Measurements from ENCODE around the gene WFDC12.
A peak's percentile ranks its signal among the peaks of the same experiment; 100 is the strongest.

Gene WFDC12

GRCh38 chr20:45114465-45115385, 9.5 kb downstream of the WFDC12 start, which contains the start of gene WFDC5:
Gene WFDC5 (minus strand): TSS chr20:45115174. CDS start chr20:45115083, 91 bp downstream.
- DNase-seq, result no peak

- DNase-seq, result no peak
Observed at GRCh38 chr20:45113865-45114264, 10.4 kb downstream of the WFDC12 start.

GRCh38 chr20:45112754-45113153, 11.5 kb downstream of the WFDC12 start:
- DNase-seq, result no peak

GRCh38 chr20:45111799-45112471, 12.3 kb downstream of the WFDC12 start:
- DNase-seq, result no peak

- no peak for DNase-seq
Observed at GRCh38 chr20:45111285-45111684, 13.0 kb downstream of the WFDC12 start.

- no peak for DNase-seq
Observed at GRCh38 chr20:45110301-45110700, 14.0 kb downstream of the WFDC12 start.

- no peak for DNase-seq
Observed at GRCh38 chr20:45109634-45110033, 14.6 kb downstream of the WFDC12 start.

- DNase-seq, result no peak
Observed at GRCh38 chr20:45105317-45105716, 18.9 kb downstream of the WFDC12 start.

GRCh38 chr20:45104786-45105185, 19.5 kb downstream of the WFDC12 start:
- DNase-seq, result peak; percentile 78

GRCh38 chr20:45103072-45103471, 21.2 kb downstream of the WFDC12 start:
- no peak for DNase-seq

GRCh38 chr20:45101333-45101850, 22.9 kb downstream of the WFDC12 start:
- no peak for DNase-seq

- peak; percentile 16 for DNase-seq
Observed at GRCh38 chr20:45100563-45101245, 23.6 kb downstream of the WFDC12 start, which contains the start of gene KCNS1. Gene KCNS1 (minus strand): TSS chr20:45101127. CDS start chr20:45099236, 1,891 bp downstream.

GRCh38 chr20:45098103-45098773, 26.0 kb downstream of the WFDC12 start:
- DNase-seq, result no peak

GRCh38 chr20:45097485-45098102, 26.7 kb downstream of the WFDC12 start:
- no peak for DNase-seq

- DNase-seq, result no peak
Observed at GRCh38 chr20:45096781-45097180, 27.5 kb downstream of the WFDC12 start.

- DNase-seq, result peak; percentile 25
Observed at GRCh38 chr20:45095805-45096238, 28.4 kb downstream of the WFDC12 start.

GRCh38 chr20:45094864-45095574, 29.2 kb downstream of the WFDC12 start:
- no peak for DNase-seq

GRCh38 chr20:45094201-45094600, 30.1 kb downstream of the WFDC12 start:
- no peak for DNase-seq

- no peak for DNase-seq
Observed at GRCh38 chr20:45092898-45093297, 31.4 kb downstream of the WFDC12 start.

- no peak for DNase-seq
Observed at GRCh38 chr20:45091366-45091765, 32.9 kb downstream of the WFDC12 start.

GRCh38 chr20:45090481-45090880, 33.8 kb downstream of the WFDC12 start:
- no peak for DNase-seq
